ENCODE measurements around the gene ALK. TPM values are rescaled to one million over a fixed set of nuclear protein-coding genes. Genes with fewer than 3 reads are reported as not detected.

Gene ALK
- total RNA-seq, 1 experiment from 2014 or later, result not detected

DNA sequence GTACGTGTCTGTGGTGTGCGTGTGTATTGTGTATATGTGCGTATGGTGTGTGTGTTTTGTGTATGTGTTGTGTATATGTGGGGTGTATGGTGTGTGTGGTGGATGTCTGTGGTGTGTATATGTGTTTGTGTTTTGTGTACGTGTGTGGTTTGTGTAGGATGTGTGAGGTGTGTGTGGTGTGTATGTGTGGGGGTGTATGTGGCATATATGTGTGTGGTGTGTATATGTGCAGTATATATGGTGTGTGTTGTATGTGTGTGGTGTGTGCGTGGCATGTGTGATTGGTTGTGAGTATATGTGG lies 704.8 kb downstream of the ALK start:
- peaks cover 2% of the 10 kb centered on the region for H3K27me3 Mint-ChIP-seq (ENCODE audit: low read depth)
- peaks cover 13 to 18% of the 10 kb centered on the region in 2 experiments for H3K4me1 Mint-ChIP-seq
- H3K27ac Mint-ChIP-seq, result no peak overlapping the region
- no peak overlapping the region for H3K23ac ChIP-seq (ENCODE audit: insufficient read length, low read depth, low read length)
- WGBS (ENCODE audit: extremely low coverage, insufficient read length, low lambda C conversion rate), result 100% methylated on average over 3 of the region's 5 CpGs
- H3K79me2 ChIP-seq (ENCODE audit: insufficient read depth, low read length), result no peaks in the 10 kb centered on the region
- H4K5ac ChIP-seq (ENCODE audit: insufficient read length, low read depth, low read length), result no peak overlapping the region
- no peak overlapping the region for H3K56ac ChIP-seq (ENCODE audit: insufficient read length, low read depth, low read length)
- H4K8ac ChIP-seq (replicated peaks; ENCODE audit: insufficient read length, low read depth, low read length), result no peak overlapping the region
- no peak overlapping the region for H2AK5ac ChIP-seq (ENCODE audit: insufficient read length, low read length)
- H3K9me3 Mint-ChIP-seq, result no peaks in the 10 kb centered on the region
- H3K4me2 ChIP-seq (ENCODE audit: insufficient read depth, insufficient read length, low read length), result no peak overlapping the region
- H3K27ac ChIP-seq (ENCODE audit: insufficient read length, low read depth, low read length), result no peak overlapping the region
- no peaks in the 10 kb centered on the region for H3K27me3 ChIP-seq (ENCODE audit: insufficient read depth, low read length)
- no peaks in the 10 kb centered on the region for H3K79me1 ChIP-seq (ENCODE audit: insufficient read depth, low read depth, low read length, poor library complexity, severe bottlenecking)
- H2BK5ac ChIP-seq (ENCODE audit: insufficient read length, low read length), result no peak overlapping the region
- no peak overlapping the region for H3K4ac ChIP-seq (ENCODE audit: low read depth, low read length)
- no peak overlapping the region for H2BK20ac ChIP-seq (ENCODE audit: low read depth, low read length, poor library complexity, severe bottlenecking)
- no peaks in the 10 kb centered on the region for H3K4me1 ChIP-seq (ENCODE audit: insufficient read depth, low read length)
- H3K4me3 Mint-ChIP-seq, result no peak overlapping the region
- H3K23me2 ChIP-seq (ENCODE audit: insufficient read length, low read depth, low read length, poor library complexity, severe bottlenecking), result no peaks in the 10 kb centered on the region
- no peak overlapping the region for H4K91ac ChIP-seq (ENCODE audit: insufficient read length, low read depth, low read length)
- H3K36me3 Mint-ChIP-seq (ENCODE audit: insufficient read depth in 1 of 3, low read depth in 3 of 3), result no peaks in the 10 kb centered on the region
- H2BK15ac ChIP-seq (ENCODE audit: low read depth, low read length), result no peak overlapping the region
- H2AFZ ChIP-seq (ENCODE audit: low read length), result no peak overlapping the region
- no peak overlapping the region for H3K18ac ChIP-seq (ENCODE audit: insufficient read length, low read depth, low read length)
- no peak overlapping the region for H3T11ph ChIP-seq (ENCODE audit: low read length)
- no peak for DNase-seq
- H3K9ac ChIP-seq (ENCODE audit: extremely low read depth, insufficient read length, low read length), result no peak overlapping the region
- no peak overlapping the region for H2BK120ac ChIP-seq (ENCODE audit: low read depth, low read length, poor library complexity, severe bottlenecking)
- H3K9me3 ChIP-seq (ENCODE audit: control insufficient read depth, low read depth, low read length), result no peaks in the 10 kb centered on the region
- H3K14ac ChIP-seq (ENCODE audit: insufficient read depth, low read length), result no peak overlapping the region
- H2BK12ac ChIP-seq (ENCODE audit: insufficient read length, low read depth, low read length), result no peak overlapping the region
- no peaks in the 10 kb centered on the region for H4K20me1 ChIP-seq (ENCODE audit: control insufficient read depth, insufficient read depth, insufficient read length)
- TF ChIP-seq, protein P1, sequence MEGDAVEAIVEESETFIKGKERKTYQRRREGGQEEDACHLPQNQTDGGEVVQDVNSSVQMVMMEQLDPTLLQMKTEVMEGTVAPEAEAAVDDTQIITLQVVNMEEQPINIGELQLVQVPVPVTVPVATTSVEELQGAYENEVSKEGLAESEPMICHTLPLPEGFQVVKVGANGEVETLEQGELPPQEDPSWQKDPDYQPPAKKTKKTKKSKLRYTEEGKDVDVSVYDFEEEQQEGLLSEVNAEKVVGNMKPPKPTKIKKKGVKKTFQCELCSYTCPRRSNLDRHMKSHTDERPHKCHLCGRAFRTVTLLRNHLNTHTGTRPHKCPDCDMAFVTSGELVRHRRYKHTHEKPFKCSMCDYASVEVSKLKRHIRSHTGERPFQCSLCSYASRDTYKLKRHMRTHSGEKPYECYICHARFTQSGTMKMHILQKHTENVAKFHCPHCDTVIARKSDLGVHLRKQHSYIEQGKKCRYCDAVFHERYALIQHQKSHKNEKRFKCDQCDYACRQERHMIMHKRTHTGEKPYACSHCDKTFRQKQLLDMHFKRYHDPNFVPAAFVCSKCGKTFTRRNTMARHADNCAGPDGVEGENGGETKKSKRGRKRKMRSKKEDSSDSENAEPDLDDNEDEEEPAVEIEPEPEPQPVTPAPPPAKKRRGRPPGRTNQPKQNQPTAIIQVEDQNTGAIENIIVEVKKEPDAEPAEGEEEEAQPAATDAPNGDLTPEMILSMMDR (conservative IDR thresholded peaks at IDR 0.05), result no peak
